Keratinocyte (primary cell): ENCODE results near the gene CSMD2. TPM values are rescaled to one million over a fixed set of nuclear protein-coding genes. Genes with fewer than 3 reads are reported as not detected.
A peak's percentile ranks its signal among the peaks of the same experiment; 100 is the strongest.

Source experiments
- DNase-seq: peaks from one replicate; pipeline ENCODE4 v3.0.0-alpha.2; 2011; ENCODE audit warnings: low read depth, missing footprints, low spot score
- FAIRE-seq: peaks from 2 replicates; lab custom pipeline; 2011; peaks lifted over from hg19 to GRCh38; lab: Jason Lieb, UNC
- H2AFZ ChIP-seq: 2 replicates; pipeline ENCODE4 v1.6.0; 2012; ENCODE audit warnings: low read length, control low read depth, inconsistent platforms; ENCODE audit not compliant: control insufficient read depth
- H3K27ac ChIP-seq: 2 replicates; pipeline ENCODE4 v1.5.1; 2011; ENCODE audit warnings: low read length; ENCODE audit not compliant: control insufficient read depth, insufficient read depth
- H3K27me3 ChIP-seq: 3 replicates; pipeline ENCODE4 v1.6.0; 2011; ENCODE audit warnings: low read length; ENCODE audit not compliant: control insufficient read depth, insufficient read depth; ENCODE audit errors: extremely low read depth
- H3K36me3 ChIP-seq, 2 experiments: 2 replicates in 1 of 2; 3 replicates in 1 of 2; pipeline ENCODE4 v1.5.1; 2011; ENCODE audit warnings: low read length in 2 of 2, mild to moderate bottlenecking in 1 of 2; ENCODE audit not compliant: control insufficient read depth in 2 of 2, insufficient read depth in 2 of 2; ENCODE audit errors: extremely low read depth in 1 of 2
- H3K4me1 ChIP-seq: 3 replicates; pipeline ENCODE4 v1.5.1; 2011; ENCODE audit warnings: low read length; ENCODE audit not compliant: control insufficient read depth, insufficient read depth; ENCODE audit errors: extremely low read depth
- H3K4me2 ChIP-seq: 3 replicates; pipeline ENCODE4 v1.6.0; 2011; ENCODE audit warnings: low read depth, low read length; ENCODE audit not compliant: control insufficient read depth, insufficient read depth; ENCODE audit errors: extremely low read depth
- H3K4me3 ChIP-seq, 3 experiments: fragments of 200-600 bp in 1 of 3; sonication (generic) in 1 of 3; 2 replicates in 2 of 3; 3 replicates in 1 of 3; pipeline ENCODE4 v1.5.1; 2011 to 2016; ENCODE audit warnings: low read length in 3 of 3, mild to moderate bottlenecking in 3 of 3, control low read depth in 2 of 3, inconsistent platforms in 1 of 3, low read depth in 1 of 3, mixed read lengths in 1 of 3, mixed run types in 1 of 3, moderate library complexity in 1 of 3; ENCODE audit not compliant: control insufficient read depth in 2 of 3, insufficient read depth in 2 of 3; ENCODE audit errors: extremely low read depth in 1 of 3
- H3K79me2 ChIP-seq: 2 replicates; pipeline ENCODE4 v1.6.0; 2012; ENCODE audit warnings: low read length; ENCODE audit not compliant: control insufficient read depth, insufficient read depth
- H3K9ac ChIP-seq: 3 replicates; pipeline ENCODE4 v1.6.0; 2011; ENCODE audit warnings: low read length; ENCODE audit not compliant: control insufficient read depth, insufficient read depth; ENCODE audit errors: extremely low read depth
- H3K9me1 ChIP-seq: 3 replicates; pipeline ENCODE4 v1.6.0; 2011; ENCODE audit warnings: low read length; ENCODE audit not compliant: control insufficient read depth, insufficient read depth; ENCODE audit errors: extremely low read depth
- H3K9me3 ChIP-seq: 2 replicates; pipeline ENCODE4 v1.5.1; 2012; ENCODE audit warnings: low read depth, low read length; ENCODE audit not compliant: control insufficient read depth
- H4K20me1 ChIP-seq: 3 replicates; pipeline ENCODE4 v1.6.0; 2011; ENCODE audit warnings: low read length; ENCODE audit not compliant: control insufficient read depth, insufficient read depth; ENCODE audit errors: extremely low read depth
- EZH2 ChIP-seq: IDR thresholded peaks from one replicate; pipeline ENCODE4 v1.6.1; 2012; ENCODE audit warnings: inconsistent platforms, mild to moderate bottlenecking, low read length, moderate library complexity
- dilution Hi-C: fragments of 300-500 bp; cut with MboI; formaldehyde crosslinking; loops from one replicate; pipeline ENCODE4 v1.7.0; 2020; ENCODE audit warnings: low sequenced_read_pairs; ENCODE audit not compliant: extremely low pct_ligation_motif_present
- polyA plus RNA-seq, 5 experiments: library from polyadenylated mRNA; depleted of rRNA in 3 of 5; stranded (reverse) in 3 of 5; stranded (forward) in 1 of 5; unstranded in 1 of 5; fragments of >200 nt; gene quantifications; 1 replicate in 1 of 5; 2 replicates in 3 of 5; 3 replicates in 1 of 5; pipeline versions ENCODE4 v1.2.1 to v1.2.3, GENCODE V29; 2011 to 2012; ENCODE audit warnings: missing spikeins in 2 of 5, low read depth in 1 of 5, low replicate concordance in 1 of 5
- TF ChIP-seq, protein P1 (sequence below), 3 experiments: IDR thresholded peaks in 1 of 3; conservative IDR thresholded peaks in 1 of 3; optimal IDR thresholded peaks in 1 of 3; 2 replicates in 2 of 3; 3 replicates in 1 of 3; pipeline versions ENCODE3 to v1.5.1; 2011; ENCODE audit warnings: low read length in 3 of 3, mild to moderate bottlenecking in 3 of 3, moderate library complexity in 2 of 3, control low read depth in 1 of 3, inconsistent platforms in 1 of 3; ENCODE audit not compliant: insufficient read depth in 2 of 3; ENCODE audit errors: extremely low read depth in 1 of 3

Gene CSMD2
- polyA plus RNA-seq, 1 donor (not counting 4 experiments of a cell fraction or from before 2014, with no cell fraction given): 2.0 TPM

DNA sequence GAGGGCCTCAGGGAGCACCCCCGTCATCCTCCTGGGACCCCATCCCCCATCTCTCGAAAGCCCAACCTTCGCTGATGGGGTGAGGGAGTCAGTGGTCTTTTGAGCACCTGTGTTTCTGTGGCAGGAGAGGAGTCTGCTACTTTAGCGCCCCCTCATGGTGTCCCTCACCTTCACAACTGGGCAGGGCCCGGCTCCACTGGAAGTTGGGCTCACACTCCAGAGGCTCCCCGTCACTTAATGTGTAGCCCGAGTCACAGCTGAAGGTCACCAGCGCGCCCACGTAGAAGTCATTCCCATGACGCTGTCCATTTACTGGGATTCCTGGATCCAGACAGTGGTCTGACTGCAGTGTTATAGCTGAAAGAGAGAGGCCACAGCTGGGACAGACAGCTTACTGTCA lies 440.7 kb downstream of the CSMD2 start:
- FAIRE-seq: no peak
- H3K4me3 ChIP-seq: no peak overlapping the region
- no peaks in the 10 kb centered on the region for H3K27me3 ChIP-seq
- no peak overlapping the region for H3K9ac ChIP-seq
- H3K9me1 ChIP-seq: no peaks in the 10 kb centered on the region
- H3K27ac ChIP-seq: no peak overlapping the region
- H3K36me3 ChIP-seq: no peaks in the 10 kb centered on the region
- TF ChIP-seq EZH2: no peak
- TF ChIP-seq, protein P1, sequence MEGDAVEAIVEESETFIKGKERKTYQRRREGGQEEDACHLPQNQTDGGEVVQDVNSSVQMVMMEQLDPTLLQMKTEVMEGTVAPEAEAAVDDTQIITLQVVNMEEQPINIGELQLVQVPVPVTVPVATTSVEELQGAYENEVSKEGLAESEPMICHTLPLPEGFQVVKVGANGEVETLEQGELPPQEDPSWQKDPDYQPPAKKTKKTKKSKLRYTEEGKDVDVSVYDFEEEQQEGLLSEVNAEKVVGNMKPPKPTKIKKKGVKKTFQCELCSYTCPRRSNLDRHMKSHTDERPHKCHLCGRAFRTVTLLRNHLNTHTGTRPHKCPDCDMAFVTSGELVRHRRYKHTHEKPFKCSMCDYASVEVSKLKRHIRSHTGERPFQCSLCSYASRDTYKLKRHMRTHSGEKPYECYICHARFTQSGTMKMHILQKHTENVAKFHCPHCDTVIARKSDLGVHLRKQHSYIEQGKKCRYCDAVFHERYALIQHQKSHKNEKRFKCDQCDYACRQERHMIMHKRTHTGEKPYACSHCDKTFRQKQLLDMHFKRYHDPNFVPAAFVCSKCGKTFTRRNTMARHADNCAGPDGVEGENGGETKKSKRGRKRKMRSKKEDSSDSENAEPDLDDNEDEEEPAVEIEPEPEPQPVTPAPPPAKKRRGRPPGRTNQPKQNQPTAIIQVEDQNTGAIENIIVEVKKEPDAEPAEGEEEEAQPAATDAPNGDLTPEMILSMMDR (optimal IDR thresholded peaks at IDR 0.05 in 1 of 3, IDR thresholded peaks at IDR 0.05 in 1 of 3, conservative IDR thresholded peaks at IDR 0.05 in 1 of 3; ENCODE audit: extremely low read depth in 1 of 3, insufficient read depth in 2 of 3, low read length in 3 of 3): peak in 1 of 3 experiments; percentile 14
- dilution Hi-C loops: no loop called here
- H4K20me1 ChIP-seq: no peaks in the 10 kb centered on the region
- H3K79me2 ChIP-seq: no peaks in the 10 kb centered on the region
- no peak overlapping the region for H2AFZ ChIP-seq
- no peak for DNase-seq
- H3K4me1 ChIP-seq: no peaks in the 10 kb centered on the region
- no peaks in the 10 kb centered on the region for H3K9me3 ChIP-seq
- no peak overlapping the region for H3K4me2 ChIP-seq

DNA sequence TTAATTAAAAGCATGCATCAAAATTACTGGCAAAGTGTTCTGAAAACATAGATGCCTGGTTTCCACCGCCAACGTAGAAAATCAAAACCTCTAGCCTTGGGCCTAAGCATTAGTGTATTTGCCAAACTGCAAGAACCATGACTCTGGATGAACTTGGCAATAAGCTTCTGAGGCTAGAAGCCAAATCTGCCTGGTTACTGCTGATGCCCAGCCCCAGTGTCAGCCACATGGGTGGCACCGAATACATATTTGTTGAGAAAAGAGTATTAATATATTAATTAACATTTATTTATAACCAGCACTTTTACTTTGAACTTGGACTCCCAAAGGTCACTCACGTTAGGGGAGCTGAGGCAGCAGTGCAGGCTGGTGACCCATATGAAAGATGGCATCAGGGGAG lies 441.8 kb downstream of the CSMD2 start:
- H3K79me2 ChIP-seq: no peaks in the 10 kb centered on the region
- dilution Hi-C loops: no loop called here
- no peak overlapping the region for H3K4me3 ChIP-seq

More for the DNA sequence above, 441.8 kb downstream of the CSMD2 start:
- FAIRE-seq (no peak), DNase-seq (no peak)
- no peak overlapping the region for H3K27ac ChIP-seq
- no peaks in the 10 kb centered on the region for H4K20me1 ChIP-seq
- H2AFZ ChIP-seq: no peak overlapping the region
- no peak overlapping the region for H3K4me2 ChIP-seq
- H3K4me1 ChIP-seq: no peaks in the 10 kb centered on the region
- H3K27me3 ChIP-seq: no peaks in the 10 kb centered on the region
- no peaks in the 10 kb centered on the region for H3K9me3 ChIP-seq
- no peaks in the 10 kb centered on the region for H3K9me1 ChIP-seq
- TF ChIP-seq EZH2: no peak
- TF ChIP-seq, protein P1 (optimal IDR thresholded peaks at IDR 0.05 in 1 of 3, IDR thresholded peaks at IDR 0.05 in 1 of 3, conservative IDR thresholded peaks at IDR 0.05 in 1 of 3; ENCODE audit: extremely low read depth in 1 of 3, insufficient read depth in 2 of 3, low read length in 3 of 3): no peak
- no peaks in the 10 kb centered on the region for H3K36me3 ChIP-seq
- H3K9ac ChIP-seq: no peak overlapping the region
